Mesenchymal stem cell (in vitro differentiated cells and primary cell): ENCODE data around the gene PEX10.

Source experiments
- DNase-seq: peaks from one replicate; pipeline ENCODE4 v3.0.0-alpha.2; 2013
- H2AFZ ChIP-seq: one replicate; pipeline ENCODE4 v1.6.1; 2013; ENCODE audit warnings: low read depth, mild to moderate bottlenecking, control low read depth, inconsistent platforms, low read length, moderate library complexity
- H2AK5ac ChIP-seq: 2 replicates; pipeline ENCODE4 v1.6.1; 2013; ENCODE audit warnings: low read length, moderate library complexity, mild to moderate bottlenecking, inconsistent platforms; ENCODE audit not compliant: severe bottlenecking
- H2BK120ac ChIP-seq: one replicate; pipeline ENCODE4 v1.6.1; 2013; ENCODE audit warnings: low read depth, mild to moderate bottlenecking, inconsistent platforms, low read length, moderate library complexity
- H2BK12ac ChIP-seq, 2 experiments: one replicate each; pipeline ENCODE4 v1.6.1; 2013; ENCODE audit warnings: inconsistent platforms in 2 of 2, low read length in 2 of 2, mild to moderate bottlenecking in 2 of 2, moderate library complexity in 2 of 2, control low read depth in 1 of 2
- H2BK15ac ChIP-seq: one replicate; pipeline ENCODE4 v1.6.1; 2013; ENCODE audit warnings: mild to moderate bottlenecking, low read depth, inconsistent platforms; ENCODE audit not compliant: poor library complexity, severe bottlenecking
- H2BK5ac ChIP-seq: 2 replicates; pipeline ENCODE4 v1.6.1; 2013; ENCODE audit warnings: low read depth, mild to moderate bottlenecking, low read length, control low read depth, inconsistent platforms; ENCODE audit not compliant: poor library complexity, severe bottlenecking
- H3K14ac ChIP-seq, 2 experiments: one replicate each; pipeline ENCODE4 v1.6.1; 2013; ENCODE audit warnings: inconsistent platforms in 2 of 2, low read length in 2 of 2, control low read depth in 1 of 2, mild to moderate bottlenecking in 1 of 2, moderate library complexity in 1 of 2
- H3K18ac ChIP-seq, 2 experiments: one replicate each; pipeline ENCODE4 v1.6.1; 2013; ENCODE audit warnings: inconsistent platforms in 2 of 2, low read length in 2 of 2, control low read depth in 1 of 2, low read depth in 1 of 2, mild to moderate bottlenecking in 1 of 2
- H3K23ac ChIP-seq, 2 experiments: one replicate each; pipeline ENCODE4 v1.6.1; 2013; ENCODE audit warnings: inconsistent platforms in 2 of 2, low read length in 2 of 2, mild to moderate bottlenecking in 2 of 2, moderate library complexity in 2 of 2, control low read depth in 1 of 2
- H3K27ac ChIP-seq: 2 replicates; pipeline ENCODE4 v1.5.1; 2013; ENCODE audit warnings: mild to moderate bottlenecking, moderate library complexity, low read length, control low read depth, inconsistent platforms; ENCODE audit not compliant: poor library complexity, severe bottlenecking
- H3K27me3 ChIP-seq, 2 experiments: 2 replicates each; pipeline versions ENCODE4 v1.6.1 to v1.7.0; 2013; ENCODE audit warnings: low read length in 2 of 2, mild to moderate bottlenecking in 2 of 2, moderate library complexity in 2 of 2, control low read depth in 1 of 2, inconsistent platforms in 1 of 2; ENCODE audit not compliant: control insufficient read depth in 1 of 2, insufficient read depth in 1 of 2
- H3K36me3 ChIP-seq, 2 experiments: 2 replicates each; pipeline versions ENCODE4 v1.6.1 to v1.7.0; 2013; ENCODE audit warnings: low read length in 2 of 2, control low read depth in 1 of 2, inconsistent platforms in 1 of 2, low read depth in 1 of 2, mild to moderate bottlenecking in 1 of 2; ENCODE audit not compliant: insufficient read depth in 2 of 2, control insufficient read depth in 1 of 2
- H3K4ac ChIP-seq, 2 experiments: one replicate each; pipeline ENCODE4 v1.6.1; 2013; ENCODE audit warnings: inconsistent platforms in 2 of 2, low read length in 2 of 2, mild to moderate bottlenecking in 2 of 2, moderate library complexity in 2 of 2, control low read depth in 1 of 2, low read depth in 1 of 2
- H3K4me1 ChIP-seq: 2 replicates; pipeline ENCODE4 v1.6.1; 2013; ENCODE audit warnings: low read depth, low read length, control low read depth; ENCODE audit not compliant: control insufficient read depth, insufficient read depth
- H3K4me2 ChIP-seq: 2 replicates; pipeline ENCODE4 v1.6.1; 2013; ENCODE audit warnings: low read length, mild to moderate bottlenecking, inconsistent platforms; ENCODE audit not compliant: poor library complexity, severe bottlenecking
- H3K4me3 ChIP-seq, 2 experiments: 2 replicates each; pipeline versions ENCODE4 v1.5.1 to v1.7.0; 2013; ENCODE audit warnings: low read length in 2 of 2, mild to moderate bottlenecking in 2 of 2, control low read depth in 1 of 2, low read depth in 1 of 2; ENCODE audit not compliant: insufficient read depth in 1 of 2
- H3K79me1 ChIP-seq: replicated peaks from 2 replicates; pipeline ENCODE4 v1.6.1; 2013; ENCODE audit warnings: mild to moderate bottlenecking, control low read depth, low read length, inconsistent platforms; ENCODE audit not compliant: poor library complexity, severe bottlenecking
- H3K9ac ChIP-seq: 2 replicates; pipeline ENCODE4 v1.7.0; 2013; ENCODE audit warnings: mild to moderate bottlenecking, low read length, moderate library complexity
- H3K9me3 ChIP-seq: 2 replicates; pipeline ENCODE4 v1.7.0; 2013; ENCODE audit warnings: mild to moderate bottlenecking, low read length; ENCODE audit not compliant: control insufficient read depth
- H4K8ac ChIP-seq: one replicate; pipeline ENCODE4 v1.6.1; 2013; ENCODE audit warnings: inconsistent platforms, mild to moderate bottlenecking, low read length, moderate library complexity
- H4K91ac ChIP-seq: one replicate; pipeline ENCODE4 v1.6.1; 2013; ENCODE audit warnings: mild to moderate bottlenecking, low read length, inconsistent platforms
- WGBS: methylation state at CpG from one replicate; pipeline ENCODE4 v1.1.7; 2013; ENCODE audit warnings: mixed read lengths; 5-methylcytosine and 5-hydroxymethylcytosine counted together

PEX10 gene

GRCh38 chr1:2404890-2405511 lies 7.4 kb downstream of the PEX10 start:
- Histone ChIP-seq H2BK12ac (no peak overlapping the region), H3K4me3 (no peak overlapping the region), H4K8ac (no peak overlapping the region), H3K4me2 (no peak overlapping the region), H3K18ac (peak overlapping the region in 1 of 2 experiments; percentile 9), H3K4me1 (peaks cover 22% of the 10 kb centered on the region), H3K79me1 (peaks cover 29% of the 10 kb centered on the region), H2BK5ac (no peak overlapping the region), H3K9me3 (no peaks in the 10 kb centered on the region), H3K27me3 (no peaks in the 10 kb centered on the region), H2BK15ac (no peak overlapping the region), H3K23ac (no peak overlapping the region), H3K27ac (peak overlapping the region; percentile 48), H3K36me3 (peaks cover 95 to 96% of the 10 kb centered on the region in 2 experiments), H4K91ac (no peak overlapping the region), H3K14ac (no peak overlapping the region), H2AFZ (no peak overlapping the region), H3K9ac (no peak overlapping the region), H3K4ac (no peak overlapping the region), H2BK120ac (no peak overlapping the region), H2AK5ac (no peak overlapping the region)
- WGBS: 86% methylated on average over 23 of the region's 24 CpGs
- DNase-seq: peak; percentile 28

- peaks cover 22% of the 10 kb centered on the region for H3K4me1 ChIP-seq
- no peak overlapping the region for H3K23ac ChIP-seq
- no peak overlapping the region for H3K27ac ChIP-seq
- no peaks in the 10 kb centered on the region for H3K27me3 ChIP-seq
- peak; percentile 35 for DNase-seq
- peaks cover 25% of the 10 kb centered on the region for H3K79me1 ChIP-seq
- no peaks in the 10 kb centered on the region for H3K9me3 ChIP-seq
- no peak overlapping the region for H4K8ac ChIP-seq
- H2BK12ac ChIP-seq: peak overlapping the region in 1 of 2 experiments; percentile 18
- no peak overlapping the region for H2AFZ ChIP-seq
- no peak overlapping the region for H4K91ac ChIP-seq
- H2BK15ac ChIP-seq: no peak overlapping the region
- peaks cover 95 to 96% of the 10 kb centered on the region in 2 experiments for H3K36me3 ChIP-seq
- no peak overlapping the region for H3K4ac ChIP-seq
- H3K14ac ChIP-seq: no peak overlapping the region
- H3K4me2 ChIP-seq: no peak overlapping the region
- no peak overlapping the region for H2BK120ac ChIP-seq
- no peak overlapping the region for H3K4me3 ChIP-seq
- H3K9ac ChIP-seq: no peak overlapping the region
- no peak overlapping the region for H2AK5ac ChIP-seq
- WGBS: 76% methylated on average over 29 of the region's 29 CpGs
- no peak overlapping the region for H3K18ac ChIP-seq
- no peak overlapping the region for H2BK5ac ChIP-seq
These were observed 8.0 kb downstream of the PEX10 start for GRCh38 chr1:2404142-2404889.

GRCh38 chr1:2403273-2403672 lies 9.1 kb downstream of the PEX10 start:
- 93% methylated on average over 19 of the region's 19 CpGs for WGBS
- no peak overlapping the region for H3K23ac ChIP-seq
- peak overlapping the region; percentile 30 for H4K91ac ChIP-seq
- H3K14ac ChIP-seq: no peak overlapping the region
- H2BK12ac ChIP-seq: no peak overlapping the region
- H2AFZ ChIP-seq: no peak overlapping the region
- no peak overlapping the region for H3K9ac ChIP-seq
- no peak overlapping the region for H2AK5ac ChIP-seq
- H2BK15ac ChIP-seq: no peak overlapping the region
- H3K18ac ChIP-seq: no peak overlapping the region
- H3K4me1 ChIP-seq: peaks cover 22% of the 10 kb centered on the region
- H3K27me3 ChIP-seq: no peaks in the 10 kb centered on the region
- no peak overlapping the region for H3K4me2 ChIP-seq
- peaks cover 23% of the 10 kb centered on the region for H3K79me1 ChIP-seq
- no peak overlapping the region for H3K4ac ChIP-seq
- H3K9me3 ChIP-seq: no peaks in the 10 kb centered on the region
- no peak overlapping the region for H4K8ac ChIP-seq
- H3K4me3 ChIP-seq: no peak overlapping the region
- no peak for DNase-seq
- H2BK120ac ChIP-seq: no peak overlapping the region
- peaks cover 93 to 94% of the 10 kb centered on the region in 2 experiments for H3K36me3 ChIP-seq
- no peak overlapping the region for H2BK5ac ChIP-seq
- no peak overlapping the region for H3K27ac ChIP-seq

- Histone ChIP-seq H4K8ac (no peak overlapping the region), H3K4me1 (peaks cover 22% of the 10 kb centered on the region)
- whole genome bisulfite sequencing: 98% methylated on average over 19 of the region's 23 CpGs
These were observed 9.9 kb downstream of the PEX10 start for GRCh38 chr1:2402420-2402819.

More at GRCh38 chr1:2402420-2402819, 9.9 kb downstream of the PEX10 start:
- Histone ChIP-seq H3K9me3 (no peaks in the 10 kb centered on the region), H2AFZ (no peak overlapping the region), H2BK12ac (no peak overlapping the region), H3K27me3 (no peaks in the 10 kb centered on the region), H2BK5ac (no peak overlapping the region), H3K36me3 (peaks cover 92 to 95% of the 10 kb centered on the region in 2 experiments), H3K14ac (no peak overlapping the region), H3K23ac (no peak overlapping the region), H2AK5ac (no peak overlapping the region), H4K91ac (no peak overlapping the region), H3K79me1 (peaks cover 24% of the 10 kb centered on the region), H3K18ac (no peak overlapping the region), H2BK15ac (peak overlapping the region; percentile 60), H3K4ac (no peak overlapping the region), H3K9ac (no peak overlapping the region), H3K4me3 (no peak overlapping the region), H3K27ac (no peak overlapping the region), H2BK120ac (no peak overlapping the region), H3K4me2 (no peak overlapping the region)
- DNase-seq: no peak
